Esophagus (tissue), 2 donors: ENCODE results near the gene ASH1L. TPM values are rescaled to one million over a fixed set of nuclear protein-coding genes. Genes with fewer than 3 reads are reported as not detected.

Source experiments
- polyA plus RNA-seq, 2 donors: library from polyadenylated mRNA; stranded (reverse); fragments of 200-250 nt; gene quantifications; one replicate each; pipeline ENCODE4 v1.2.3, GENCODE V29; 2013
- donor health status: healthy with polysubstance abuse.
- donor health status: Bipolar disorder and iron deficiency.

The ASH1L gene
- polyA plus RNA-seq, 2 donors: 5.9 to 7.2 TPM

Other genes starting within 250 kb of the ASH1L start
- 10 to 100 TPM; 30.7 to 41.0 TPM for gene RUSC1, start 241.9 kb downstream of the ASH1L start, polyA plus RNA-seq
- 10 to 100 TPM; 18.5 to 27.6 TPM for gene MSTO1, start 47.4 kb upstream of the ASH1L start, polyA plus RNA-seq
- 10 to 100 TPM; 31.8 to 37.4 TPM for gene YY1AP1, start 126.0 kb upstream of the ASH1L start, polyA plus RNA-seq
- gene DAP3, start 126.3 kb upstream of the ASH1L start, polyA plus RNA-seq: 10 to 100 TPM; 57.6 to 65.8 TPM